IPS-NIHi11 (cell line): ENCODE data around the gene PRELID1.
A peak's percentile ranks its signal among the peaks of the same experiment; 100 is the strongest.

Source experiments
- DNase-seq: peaks from one replicate; pipeline ENCODE4 v3.0.0; 2012; ENCODE audit warnings: mixed read lengths, low spot score

Gene PRELID1

DNA sequence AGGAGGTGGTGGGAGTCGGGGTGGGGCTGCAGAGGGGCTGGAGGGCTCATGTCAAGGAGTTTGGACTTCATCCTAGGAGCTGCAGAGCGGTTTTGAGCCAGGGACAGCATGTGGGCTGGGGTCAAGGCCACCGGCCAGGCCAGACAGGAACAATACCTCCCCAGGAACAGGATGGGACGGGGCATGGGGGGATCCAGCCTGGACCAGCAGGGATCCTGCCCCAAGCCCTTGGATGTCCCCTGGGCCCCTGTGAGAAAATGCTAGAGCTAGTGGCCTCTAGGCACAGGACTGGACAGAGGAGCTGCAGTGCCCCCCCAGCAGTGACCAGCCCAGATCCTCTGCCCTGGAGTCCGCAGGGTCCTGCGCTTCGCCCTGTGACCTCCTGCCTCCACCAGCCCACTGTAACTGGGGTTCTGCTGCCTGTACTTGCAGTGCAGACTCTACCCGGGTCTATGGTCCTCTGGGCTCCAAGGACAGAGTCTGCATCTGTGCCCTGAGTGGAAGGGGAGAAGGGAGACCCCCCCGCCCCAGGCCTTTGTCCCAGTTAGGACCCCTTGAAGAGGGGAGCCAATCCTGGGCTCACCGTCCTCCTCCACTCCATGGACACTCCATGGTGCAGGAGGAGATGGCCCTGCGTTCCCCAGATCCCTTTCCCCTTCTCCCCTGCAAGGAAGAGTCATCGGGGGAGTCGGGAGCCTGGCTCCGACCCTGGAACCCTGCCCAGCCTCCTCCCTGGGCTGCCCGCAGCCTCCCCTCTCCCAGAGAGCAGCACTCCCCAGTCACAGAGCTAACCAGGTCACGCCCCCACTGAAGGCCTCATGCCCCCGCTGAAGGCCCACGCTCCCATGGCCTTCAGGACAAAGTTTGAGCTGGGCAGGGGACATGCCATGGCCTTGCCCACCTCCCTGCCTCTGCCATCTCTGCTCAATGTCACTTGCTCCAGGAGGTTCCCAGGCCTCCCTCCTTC lies 11.1 kb downstream of the PRELID1 start:
- no peak for DNase-seq

DNA sequence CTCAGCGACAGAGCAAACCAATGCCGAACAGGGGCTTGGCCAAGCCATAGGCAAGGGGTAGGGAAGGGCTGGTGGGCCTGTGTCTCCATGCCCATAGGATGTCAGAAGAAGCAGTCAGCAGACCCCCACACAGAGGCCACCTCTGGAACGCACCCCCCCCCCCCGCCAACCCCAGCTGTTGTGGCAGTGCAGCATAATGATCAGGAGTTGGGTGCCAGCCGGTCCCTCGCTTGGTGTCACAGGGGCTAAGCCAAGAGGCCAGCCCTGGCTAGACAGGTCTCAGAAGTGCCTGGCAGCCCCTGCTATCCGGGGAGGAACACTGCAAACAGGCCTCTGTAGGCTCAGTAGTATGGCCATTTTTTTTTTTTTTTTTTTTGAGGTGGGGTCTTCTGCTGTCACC lies 11.8 kb downstream of the PRELID1 start:
- no peak for DNase-seq

DNA sequence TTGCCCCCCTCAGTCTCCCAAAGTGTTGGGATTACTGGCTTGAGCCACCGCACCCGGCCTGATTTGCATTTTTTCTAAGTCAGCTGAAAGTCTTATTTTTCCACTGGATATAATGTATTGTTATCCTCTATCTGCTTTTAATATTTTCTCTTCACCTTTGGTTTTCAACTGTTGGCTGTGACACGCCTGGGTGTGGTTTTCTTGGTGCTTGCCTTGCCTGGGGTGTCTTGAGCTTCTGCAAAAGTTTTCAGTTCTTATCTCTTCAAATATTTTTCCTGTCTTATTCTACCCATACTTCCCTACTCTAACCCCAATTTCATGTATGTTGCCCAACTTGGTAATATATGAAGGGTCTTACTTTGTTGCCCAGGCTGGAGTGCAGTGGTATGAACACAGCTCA lies 12.4 kb downstream of the PRELID1 start:
- no peak for DNase-seq

DNA sequence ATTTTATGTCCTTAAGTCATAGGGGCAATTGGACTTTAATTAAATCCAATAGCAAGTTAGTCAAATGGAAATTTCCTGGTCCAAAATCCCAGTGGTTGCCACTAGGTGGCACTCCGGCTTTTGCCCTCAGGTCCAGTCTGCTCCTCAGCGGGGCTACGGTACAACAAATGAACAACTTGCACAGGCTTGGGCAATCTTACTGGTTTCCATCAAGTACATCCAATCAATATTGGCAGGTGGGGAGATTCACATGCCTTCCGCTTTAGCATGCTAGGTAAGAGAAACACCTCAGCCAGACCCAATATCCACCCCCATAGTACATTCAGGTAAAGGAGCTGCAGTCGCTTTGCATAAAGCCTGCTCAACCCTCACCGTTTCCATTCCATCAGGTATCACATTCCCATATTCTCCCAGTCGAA lies 14.4 kb downstream of the PRELID1 start:
- DNase-seq = peak; percentile 69

DNA sequence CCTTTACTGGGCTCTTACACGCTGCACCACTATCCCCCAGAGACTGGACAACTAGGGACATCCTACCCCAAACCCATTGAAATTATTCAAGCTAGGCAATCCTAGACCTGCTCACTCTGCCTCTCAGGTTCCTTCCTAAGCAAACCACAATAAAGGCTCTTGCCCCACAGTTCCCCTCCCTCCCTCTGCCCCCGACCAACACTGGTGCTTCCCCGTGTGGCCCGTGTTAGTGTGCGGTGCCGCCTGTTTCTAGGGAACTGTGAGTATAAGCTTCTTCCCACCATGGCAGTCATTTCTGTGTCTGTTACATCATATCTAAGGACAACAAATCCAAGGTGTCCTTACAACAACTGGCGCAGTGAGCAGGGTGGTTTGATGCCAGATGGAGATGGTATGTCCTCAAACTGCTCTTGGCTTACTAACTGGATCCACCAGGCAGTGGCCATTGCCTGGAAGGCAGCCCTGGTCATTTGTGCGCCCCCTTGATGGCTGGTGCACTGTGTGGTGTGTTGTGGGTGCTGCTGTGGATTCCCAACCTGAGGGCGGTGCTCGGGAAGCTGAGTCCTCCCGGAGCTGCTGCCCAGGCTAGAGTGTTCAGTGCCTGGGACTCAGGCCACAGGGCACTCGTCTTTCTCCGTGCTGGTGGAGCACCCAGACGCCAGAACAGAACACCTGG lies 16.5 kb downstream of the PRELID1 start:
- no peak for DNase-seq

DNA sequence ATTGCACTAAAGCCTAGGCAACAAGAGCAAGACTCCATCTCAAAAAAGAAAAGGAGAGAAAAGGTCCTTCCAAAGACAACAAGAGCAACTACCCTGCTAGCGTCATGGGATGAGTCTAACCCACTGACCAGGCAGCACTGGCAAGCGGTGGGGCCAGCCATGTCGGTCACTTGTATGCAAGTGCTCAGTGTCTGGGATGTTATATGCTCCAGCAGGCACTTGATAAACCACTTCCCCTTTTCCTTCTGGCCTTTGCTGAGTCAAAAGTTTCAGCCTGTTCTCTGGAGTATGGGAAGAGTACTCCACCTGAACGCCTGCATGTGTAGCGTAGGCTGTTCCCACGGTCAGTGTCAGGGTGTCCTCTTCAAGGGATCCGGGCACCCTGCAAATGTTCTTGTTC lies 17.3 kb downstream of the PRELID1 start:
- DNase-seq = no peak

DNA sequence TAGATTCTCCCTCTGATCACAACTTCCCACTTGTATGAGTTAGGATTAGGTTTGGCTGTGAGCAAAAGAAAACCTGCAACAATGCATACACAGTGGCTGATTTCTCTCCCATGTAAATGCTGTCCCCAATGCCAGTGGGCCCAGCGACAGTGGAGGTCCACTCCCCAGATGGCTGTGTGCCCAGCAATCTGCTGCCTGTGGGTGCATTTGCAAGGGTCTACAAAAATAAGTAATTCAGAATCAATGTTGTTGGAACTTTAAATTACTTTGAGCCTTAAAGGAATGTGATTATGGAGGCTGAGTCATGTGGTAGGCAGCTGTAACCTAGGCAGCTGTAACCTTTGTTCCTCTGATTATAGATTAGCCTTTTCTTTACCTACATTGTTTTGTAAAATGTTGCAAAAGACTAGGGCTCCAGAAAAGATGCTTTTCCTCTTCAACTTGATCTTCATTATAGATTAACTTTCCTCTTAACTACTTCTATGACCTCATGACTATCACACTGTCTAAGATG lies 22.3 kb downstream of the PRELID1 start:
- no peak for DNase-seq

DNA sequence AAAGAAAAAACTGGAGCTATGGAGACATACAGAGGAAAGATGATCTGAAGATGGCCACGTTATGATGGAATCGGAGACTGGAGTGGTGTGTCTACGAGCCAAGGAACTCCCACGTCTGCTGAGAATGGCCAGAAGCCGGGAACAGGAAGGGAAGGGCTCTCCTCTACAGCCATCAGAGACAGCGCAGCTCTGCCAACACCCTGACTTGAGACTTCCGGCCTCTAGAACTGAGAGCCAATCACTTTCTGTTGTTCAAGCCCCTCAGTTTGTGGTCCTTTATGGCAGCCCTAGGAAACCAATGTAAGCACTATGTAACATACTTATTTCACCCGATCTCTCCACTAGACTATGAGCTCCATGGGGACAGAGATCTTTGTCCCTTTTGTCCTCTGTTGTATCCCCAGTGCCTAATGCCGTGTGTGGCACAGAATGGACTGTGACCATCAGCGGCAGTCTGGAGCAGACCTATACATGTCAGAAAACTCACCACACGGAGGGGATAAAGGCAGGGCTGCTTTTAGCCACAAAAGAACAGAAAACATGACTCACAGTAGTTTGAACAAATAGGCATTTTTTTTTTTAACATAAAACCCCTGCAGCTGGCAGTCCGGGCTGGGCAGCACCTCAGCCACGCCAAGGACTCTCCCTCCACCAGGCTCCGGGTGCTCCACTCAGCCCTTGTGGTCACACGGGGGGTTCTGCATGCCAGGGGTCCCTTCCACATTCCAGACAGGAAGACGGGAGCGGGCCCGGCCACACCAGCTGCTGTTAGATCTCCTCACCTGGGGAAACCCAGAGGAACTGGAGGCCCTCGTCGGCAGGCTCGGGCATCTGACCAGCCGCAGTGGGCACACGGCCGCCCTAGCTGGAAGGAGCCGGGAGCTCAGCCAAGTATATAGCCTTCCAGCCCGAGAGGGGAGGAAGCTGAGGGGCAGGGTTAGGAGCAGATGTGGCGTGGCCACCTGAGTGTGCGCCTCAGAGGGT lies 24.2 kb downstream of the PRELID1 start:
- DNase-seq = no peak

DNA sequence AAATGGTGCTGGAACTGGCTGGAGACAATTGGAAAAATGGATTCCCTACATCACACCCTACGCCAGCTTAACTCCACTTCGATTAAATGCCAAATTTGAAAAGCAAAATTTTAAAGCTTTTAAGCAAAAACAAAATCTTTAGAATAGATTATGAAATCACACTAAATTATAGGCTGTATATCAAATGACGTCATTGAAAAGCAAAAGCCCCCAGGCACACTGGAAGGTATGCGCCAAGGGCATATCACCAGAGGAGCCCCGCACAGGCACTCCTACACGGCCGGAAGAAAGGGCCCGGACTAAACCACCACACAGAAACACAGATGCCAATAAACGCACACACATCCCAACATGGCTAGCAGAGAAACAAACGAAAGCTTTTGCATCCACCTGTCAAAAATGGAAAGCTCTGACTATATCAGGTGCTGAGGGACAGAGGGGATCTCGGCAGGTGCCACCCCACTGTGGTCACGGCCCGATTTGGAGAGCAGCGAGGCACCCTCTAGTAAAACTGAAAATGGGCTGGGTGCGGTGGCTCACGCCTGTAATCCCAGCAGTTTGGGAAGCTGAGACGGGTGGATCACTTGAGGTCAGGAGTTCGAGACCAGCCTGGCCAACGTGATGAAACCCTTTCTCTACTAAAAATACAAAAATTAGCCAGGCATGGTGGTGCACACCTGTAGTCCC lies 25.1 kb downstream of the PRELID1 start:
- DNase-seq = no peak

DNA sequence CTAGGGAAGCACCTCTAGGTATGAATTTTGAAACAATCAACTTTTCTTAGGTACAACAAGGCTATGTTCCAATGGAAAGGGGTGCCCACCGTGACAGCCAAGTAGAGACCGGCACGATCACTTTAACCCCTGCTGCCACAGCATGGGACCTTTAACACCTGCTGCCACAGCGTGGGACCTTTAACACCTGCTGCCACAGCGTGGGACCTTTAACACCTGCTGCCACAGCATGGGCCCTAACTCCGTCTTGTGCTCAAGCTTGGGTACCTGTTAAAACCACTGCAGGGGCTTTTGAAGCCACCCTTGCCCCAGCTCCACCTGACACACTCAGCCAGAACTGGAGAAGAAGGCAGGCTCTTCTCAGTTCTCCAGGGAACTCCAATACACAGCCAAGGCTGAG lies 26.3 kb downstream of the PRELID1 start:
- no peak for DNase-seq

DNA sequence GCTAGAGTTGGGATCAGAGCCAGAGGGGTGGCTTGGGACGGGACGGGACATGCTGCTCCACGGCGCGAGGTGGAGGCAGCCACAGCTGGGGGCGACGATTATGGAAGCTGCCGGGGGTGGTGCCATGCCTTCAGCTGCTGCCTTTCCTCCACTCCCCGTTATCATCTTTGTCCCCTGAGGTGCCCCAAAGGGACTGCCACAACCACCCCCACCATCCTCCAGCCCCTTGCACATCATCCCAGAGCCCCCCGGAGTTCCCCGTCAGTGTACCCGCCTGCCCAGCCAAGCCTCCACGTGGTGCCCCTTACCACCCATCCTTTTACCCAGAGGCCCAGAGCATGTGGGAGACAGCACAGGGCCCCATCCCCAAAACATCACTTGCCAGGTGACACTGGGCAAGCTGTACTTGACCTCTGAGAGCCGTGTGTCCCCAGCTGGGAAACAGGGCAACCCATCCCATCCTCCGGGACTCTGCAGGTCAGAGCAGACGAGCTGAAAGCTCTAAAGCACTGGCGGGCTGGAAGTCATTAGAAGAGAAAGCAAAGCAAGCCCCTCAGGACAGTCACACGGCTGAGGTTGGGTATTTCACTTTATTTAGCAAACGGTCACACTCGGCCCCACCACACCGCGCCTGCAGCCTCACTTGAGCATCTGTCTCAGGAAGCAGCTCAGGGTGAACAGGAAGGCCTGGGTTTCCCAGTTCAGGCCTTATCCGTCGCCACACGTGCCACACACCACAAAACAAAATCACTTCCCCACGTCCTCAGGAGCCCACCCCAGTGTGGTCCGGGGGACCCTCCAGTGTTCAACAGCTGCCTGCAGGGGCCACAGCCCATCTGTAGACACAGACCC lies 27.6 kb downstream of the PRELID1 start:
- DNase-seq = no peak

DNA sequence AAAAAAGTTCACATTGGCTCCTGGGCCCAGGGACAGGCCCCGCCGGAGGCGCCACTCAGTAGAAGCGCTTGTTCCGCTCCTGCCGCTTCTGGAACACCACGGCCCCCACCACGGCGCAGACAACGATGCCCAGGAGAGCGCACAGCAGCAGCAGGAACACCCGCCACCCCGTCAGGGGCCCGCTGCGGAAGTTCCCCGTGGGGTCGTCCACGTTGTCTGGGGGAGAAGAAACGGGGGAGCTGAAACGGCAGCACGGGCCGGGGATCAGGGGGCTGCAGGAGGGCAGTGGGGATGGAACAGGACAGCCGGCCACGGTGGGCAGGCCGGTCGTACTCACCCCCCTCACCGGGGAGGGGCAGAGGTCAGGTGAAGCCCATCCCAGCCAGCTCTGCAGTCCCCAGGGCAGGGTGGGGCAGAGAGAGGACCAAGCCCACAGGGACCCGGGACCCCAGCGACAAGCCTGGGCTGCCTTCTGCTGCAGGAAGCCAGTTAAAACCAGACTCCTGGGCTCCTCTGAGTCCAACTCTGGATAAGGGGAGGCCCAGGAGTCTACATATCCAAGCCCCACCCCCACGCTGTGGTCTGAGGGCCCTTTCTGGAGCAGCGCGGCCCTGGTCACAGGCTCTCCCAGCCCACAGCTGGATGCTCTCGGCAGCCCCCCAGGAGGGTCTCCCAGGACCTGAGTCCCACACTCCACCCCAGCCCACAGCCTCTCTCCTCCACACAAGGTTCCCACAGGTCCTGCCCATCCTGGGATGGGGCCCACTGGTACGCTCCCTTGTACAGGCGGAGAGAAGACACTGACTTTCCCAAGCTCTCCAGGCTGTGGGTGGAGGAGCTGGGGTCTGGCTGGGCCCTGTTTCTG lies 28.7 kb downstream of the PRELID1 start:
- DNase-seq = no peak

DNA sequence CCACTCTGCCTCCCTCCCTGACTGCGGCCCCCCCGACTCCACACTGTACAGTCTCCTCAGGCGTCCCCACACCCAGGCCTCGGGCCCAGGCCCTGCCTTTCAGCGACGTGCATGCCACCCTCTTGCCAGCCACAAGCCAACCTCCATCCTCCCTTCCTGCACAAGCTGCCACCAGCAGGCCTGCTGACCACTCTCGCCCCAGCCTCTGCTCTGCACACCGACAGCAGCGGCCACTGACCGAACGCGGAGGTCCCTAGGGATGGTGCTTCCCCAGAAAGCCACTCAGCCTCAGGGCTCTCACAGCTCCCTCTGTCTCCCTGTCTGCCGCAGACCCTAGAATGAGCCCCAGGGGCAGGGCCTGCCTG lies 29.3 kb downstream of the PRELID1 start:
- DNase-seq = no peak

DNA sequence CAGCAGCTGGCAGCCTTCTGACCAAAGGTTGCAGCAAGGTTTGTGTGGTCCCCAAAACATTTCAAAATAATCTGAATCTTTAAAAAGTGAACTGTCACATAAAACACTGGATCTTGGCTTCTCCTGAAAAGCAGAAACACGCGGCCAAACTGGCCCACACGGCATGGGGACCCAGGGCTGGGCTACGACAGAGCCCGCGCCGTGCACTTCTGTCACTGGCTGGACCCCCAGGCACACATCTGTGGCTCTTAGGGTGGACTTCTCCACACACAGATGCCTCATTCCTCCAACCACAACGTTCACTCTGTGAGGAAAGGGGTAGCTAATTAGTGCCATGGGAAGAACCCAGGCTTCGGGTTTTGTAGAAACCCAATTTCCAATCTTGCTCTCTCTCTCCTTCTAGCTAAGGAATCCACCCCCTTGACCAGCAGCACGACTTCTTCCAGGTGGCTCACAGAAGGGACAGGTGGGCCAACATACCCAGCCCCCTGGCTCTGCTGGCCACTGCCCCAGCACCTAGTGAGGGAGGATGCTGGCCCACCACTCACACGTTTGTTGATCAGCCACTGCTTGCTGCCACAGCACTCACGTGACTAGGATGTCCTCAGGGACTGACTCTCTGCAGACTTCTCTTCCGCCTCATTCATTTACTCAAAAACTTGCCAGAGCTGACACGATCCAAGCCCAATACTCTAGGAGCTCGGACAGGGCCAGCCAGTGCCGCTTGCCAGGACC lies 30.0 kb downstream of the PRELID1 start:
- DNase-seq = no peak

DNA sequence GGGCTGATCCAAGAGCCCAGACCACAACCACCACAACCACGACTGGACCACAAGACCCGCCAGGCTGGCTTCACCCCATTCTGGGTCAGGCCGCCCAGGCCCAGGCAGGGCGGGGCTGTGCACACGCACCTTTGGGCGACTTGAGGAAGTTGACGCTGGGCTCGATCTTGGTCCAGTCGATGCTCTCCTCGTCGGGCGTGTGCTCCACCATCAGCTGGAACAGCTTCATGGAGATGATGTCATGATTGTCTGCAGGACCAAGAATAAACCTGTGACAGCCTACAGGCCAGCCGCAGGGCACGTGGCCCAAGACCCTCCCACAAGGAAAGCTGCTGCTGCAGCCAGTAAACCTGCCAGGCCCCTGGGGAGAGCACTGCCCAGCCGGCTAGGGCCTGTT lies 30.6 kb downstream of the PRELID1 start:
- no peak for DNase-seq

DNA sequence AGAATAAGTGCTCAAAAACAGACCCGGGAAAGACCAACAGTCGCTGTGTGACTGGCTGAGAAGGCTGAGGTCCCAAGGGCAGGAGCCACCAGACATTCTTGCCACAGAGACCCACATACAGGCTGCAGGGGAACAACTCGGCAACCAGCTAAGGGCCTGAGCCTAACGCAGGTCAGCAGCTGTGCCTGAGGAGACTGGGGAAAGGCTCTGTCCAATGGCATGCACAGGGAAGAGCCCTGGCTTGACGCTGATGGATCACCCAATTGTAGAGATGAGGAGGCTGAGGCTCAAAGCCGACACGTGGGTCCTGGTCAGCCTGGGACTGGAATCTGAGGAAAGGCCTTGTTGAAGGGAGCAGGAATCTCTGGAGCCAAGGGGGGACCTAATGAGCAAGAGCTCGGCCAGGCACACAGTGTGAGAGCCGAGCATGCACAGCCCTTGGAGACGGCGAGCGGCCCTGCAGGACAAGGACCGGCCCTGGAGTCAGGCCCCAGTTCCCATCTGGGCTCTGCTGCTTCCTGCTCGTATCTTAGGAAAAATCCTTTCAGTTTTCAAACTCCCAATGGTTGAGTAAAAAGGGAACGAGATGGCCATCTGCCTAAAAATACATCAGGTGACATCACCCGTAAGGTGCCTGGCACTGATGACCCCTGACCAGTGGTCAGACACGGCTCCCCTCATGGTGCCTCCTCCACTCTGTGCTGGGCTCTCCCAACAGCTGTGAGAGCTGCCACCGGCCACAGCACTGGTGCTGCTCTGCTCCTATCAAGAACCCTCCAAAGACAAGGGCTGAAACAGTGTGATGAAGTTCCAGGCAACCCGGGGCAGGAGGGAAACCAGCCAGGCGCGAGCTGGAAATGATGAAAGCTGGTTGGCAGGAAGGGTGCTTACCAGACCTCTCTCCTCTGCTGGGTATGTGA lies 31.4 kb downstream of the PRELID1 start:
- DNase-seq = no peak

DNA sequence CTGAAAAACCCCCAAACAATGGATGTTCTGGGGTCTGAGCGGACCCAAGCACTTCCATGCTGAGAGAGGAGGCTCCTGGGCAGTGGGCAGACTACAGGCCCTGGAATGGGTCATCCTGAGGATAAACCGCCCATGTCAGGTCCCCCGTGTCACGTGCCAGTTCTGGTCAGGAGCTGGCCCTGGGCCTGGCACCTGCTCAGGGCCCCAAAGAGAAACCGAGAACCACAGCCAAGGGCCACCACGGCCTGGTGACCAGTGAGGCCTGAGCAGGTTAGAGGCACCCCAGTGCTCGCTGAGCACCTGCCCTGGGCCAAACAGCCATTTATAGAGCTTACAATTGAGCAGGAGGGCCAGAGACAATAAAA lies 32.1 kb downstream of the PRELID1 start:
- DNase-seq = no peak

DNA sequence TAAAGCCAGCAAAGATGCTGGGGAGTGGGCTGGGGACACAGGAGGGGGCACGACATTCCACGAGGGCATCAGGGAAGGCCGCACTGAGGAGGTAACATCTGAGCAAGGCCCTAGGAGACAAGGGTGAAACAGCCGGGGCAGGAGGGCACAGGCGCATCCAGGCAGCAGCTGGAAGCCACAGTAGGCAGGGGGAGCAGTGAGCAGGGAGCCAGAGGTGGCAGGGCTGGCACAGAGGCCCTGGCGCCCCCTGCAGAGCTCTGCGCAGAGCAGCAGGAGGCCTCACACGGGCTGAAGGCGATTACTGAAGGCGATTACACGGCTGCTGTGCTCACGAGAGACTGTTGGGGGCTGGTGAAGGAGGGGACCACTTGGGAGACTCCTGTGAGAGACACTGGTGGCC lies 32.5 kb downstream of the PRELID1 start:
- no peak for DNase-seq
